ENCODE results near the gene RIIAD1.

RIIAD1 gene

DNA sequence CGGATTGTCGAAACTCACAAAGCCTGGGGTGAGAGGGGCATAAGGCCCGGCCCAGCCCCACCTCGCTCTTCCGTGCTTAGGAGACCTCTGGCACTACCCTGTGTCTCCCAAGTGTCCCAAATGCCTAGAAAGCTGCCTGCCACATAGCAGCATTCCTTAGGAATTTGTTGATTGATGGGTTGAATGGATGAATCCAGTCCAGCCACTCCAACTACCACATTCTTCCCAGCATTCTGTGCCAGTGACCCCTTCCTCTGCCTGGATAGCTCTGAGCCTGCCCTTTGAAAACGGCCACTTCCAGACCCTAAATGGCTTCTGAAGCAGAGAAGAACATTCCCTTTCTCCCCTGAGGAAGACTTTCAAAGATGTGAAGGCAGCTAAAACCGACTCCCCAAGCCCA lies 16.2 kb upstream of the RIIAD1 start:
- Mint-ChIP-seq H3K9me3 (no peaks in the 10 kb centered on the region), H3K4me1 (ENCODE audit: low read depth) (no peaks in the 10 kb centered on the region), H3K36me3 (ENCODE audit: low read depth) (peaks cover 5% of the 10 kb centered on the region), H3K4me3 (no peak overlapping the region), H3K27me3 (ENCODE audit: low read depth) (no peaks in the 10 kb centered on the region), H3K27ac (no peak overlapping the region)

DNA sequence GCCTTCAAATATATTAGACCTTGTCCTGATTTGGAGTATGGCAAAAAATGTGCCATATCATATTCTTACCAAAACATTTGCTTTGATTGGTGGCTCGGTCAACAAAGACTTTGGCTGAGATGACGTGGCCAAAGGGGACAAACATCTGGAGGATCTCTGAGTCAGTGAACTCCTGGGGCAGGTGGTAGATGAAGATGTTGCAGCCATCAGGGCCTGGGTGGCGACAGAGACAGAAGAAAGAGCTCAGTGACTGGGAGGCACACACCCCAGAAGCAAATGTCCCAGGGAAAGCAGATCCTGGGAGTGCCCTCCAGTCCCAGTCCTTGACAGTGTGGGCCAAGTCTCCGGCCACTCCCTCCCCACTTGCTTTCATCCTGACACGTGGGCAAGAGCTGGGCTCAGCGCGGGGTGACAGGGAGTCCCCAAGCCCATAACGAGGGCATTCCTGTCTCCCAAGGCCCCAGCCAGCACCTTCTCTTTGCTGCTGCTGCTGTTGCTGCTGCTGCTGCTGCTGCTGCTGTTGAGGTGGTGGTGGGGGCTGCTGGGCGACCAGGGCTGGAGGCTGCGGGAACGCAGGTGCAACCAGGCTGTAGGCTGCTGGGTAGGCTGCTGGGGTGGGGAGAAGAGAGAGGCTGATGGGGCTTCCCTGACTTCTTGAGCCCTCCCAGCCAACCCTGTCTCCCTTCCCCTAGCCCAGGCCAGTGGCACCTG lies 15.4 kb upstream of the RIIAD1 start:
- Mint-ChIP-seq H3K27me3 (ENCODE audit: low read depth) (no peaks in the 10 kb centered on the region), H3K4me3 (no peak overlapping the region), H3K36me3 (ENCODE audit: low read depth) (peaks cover 2% of the 10 kb centered on the region), H3K27ac (no peak overlapping the region), H3K4me1 (ENCODE audit: low read depth) (no peaks in the 10 kb centered on the region), H3K9me3 (no peaks in the 10 kb centered on the region)

DNA sequence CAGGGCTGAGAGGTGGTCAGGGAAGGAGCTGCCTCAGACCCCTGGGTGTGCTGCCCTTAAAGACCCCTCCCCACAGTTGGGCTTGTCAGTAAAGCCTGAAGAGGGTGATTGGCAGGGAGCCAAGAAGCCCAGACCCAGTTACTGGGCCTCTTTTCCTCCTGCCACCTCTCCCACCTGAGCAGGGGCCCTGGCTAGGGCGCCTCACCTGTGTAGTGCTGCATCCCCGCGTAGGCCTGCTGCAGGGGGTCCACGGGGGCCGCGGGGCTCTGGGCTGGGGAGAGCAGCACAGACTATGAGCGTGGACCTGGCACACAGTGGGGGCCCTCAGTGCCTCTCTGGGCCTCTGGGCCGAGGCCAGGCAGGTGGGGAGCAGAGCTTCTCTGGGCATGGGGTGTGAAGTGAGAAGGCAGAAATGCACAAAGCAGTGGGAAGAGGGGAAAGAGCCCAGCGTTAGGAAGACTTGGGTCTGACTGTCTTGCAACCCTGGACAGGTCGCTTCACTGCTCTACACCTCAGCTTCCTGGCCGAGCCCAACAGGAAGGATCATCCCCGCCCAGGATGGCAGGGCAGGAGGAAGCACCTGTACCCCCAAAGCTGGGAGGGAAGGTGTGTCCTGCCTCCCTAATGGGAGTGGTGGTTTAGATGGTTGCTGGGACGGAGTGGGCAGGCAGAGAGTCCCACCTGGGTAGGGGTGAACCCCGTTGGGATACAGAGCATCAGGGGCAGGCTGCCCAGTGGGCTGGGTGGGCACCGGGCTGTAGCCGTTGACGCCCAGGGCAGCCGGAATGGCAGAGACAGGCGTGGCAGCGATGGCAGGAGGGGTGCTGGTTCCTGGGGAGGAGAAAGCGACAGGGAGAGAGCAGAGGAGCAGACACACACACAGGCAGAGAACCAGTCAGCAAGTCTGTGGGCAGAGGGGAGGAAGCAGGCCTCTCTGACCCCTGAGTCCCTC lies 14.6 kb upstream of the RIIAD1 start:
- Mint-ChIP-seq H3K27me3 (ENCODE audit: low read depth) (no peaks in the 10 kb centered on the region), H3K9me3 (no peaks in the 10 kb centered on the region), H3K27ac (no peak overlapping the region), H3K4me1 (ENCODE audit: low read depth) (no peaks in the 10 kb centered on the region), H3K36me3 (ENCODE audit: low read depth) (no peaks in the 10 kb centered on the region), H3K4me3 (no peak overlapping the region)

DNA sequence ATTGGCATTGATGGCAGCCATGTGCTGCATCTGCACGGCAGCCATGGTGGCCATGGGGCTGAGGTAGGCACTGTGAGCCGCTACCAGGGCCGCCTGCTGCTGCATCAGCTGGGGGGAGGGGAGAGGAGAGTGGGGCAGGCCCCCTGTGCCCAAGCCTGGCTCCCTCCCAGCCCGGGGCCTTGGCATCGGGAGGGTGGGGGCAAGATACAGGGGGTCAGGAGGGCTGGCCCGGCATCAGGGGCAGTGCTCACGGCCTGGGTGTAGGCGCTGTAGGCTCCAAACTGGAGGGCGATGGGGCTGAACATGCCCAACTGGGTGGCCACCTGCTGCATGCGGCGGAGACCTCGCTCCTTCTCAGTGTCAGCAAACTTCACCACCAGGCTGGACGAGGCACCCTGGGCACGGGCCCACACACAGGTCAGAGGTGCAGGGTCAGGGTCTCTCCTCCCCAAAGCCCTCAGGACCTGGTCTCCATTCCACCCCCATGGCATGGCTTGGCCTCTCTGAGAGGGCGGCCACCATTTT lies 13.7 kb upstream of the RIIAD1 start:
- Mint-ChIP-seq H3K4me3 (no peak overlapping the region), H3K27ac (no peak overlapping the region), H3K27me3 (ENCODE audit: low read depth) (peaks cover 5% of the 10 kb centered on the region)

GRCh38 chr1:151708891-151709290 lies 12.4 kb upstream of the RIIAD1 start:
- Mint-ChIP-seq H3K27ac (no peak overlapping the region), H3K9me3 (no peaks in the 10 kb centered on the region), H3K27me3 (ENCODE audit: low read depth) (peaks cover 7% of the 10 kb centered on the region), H3K4me1 (ENCODE audit: low read depth) (no peaks in the 10 kb centered on the region), H3K4me3 (no peak overlapping the region), H3K36me3 (ENCODE audit: low read depth) (no peaks in the 10 kb centered on the region)

More for the DNA sequence above, 13.7 kb upstream of the RIIAD1 start:
- Mint-ChIP-seq H3K4me1 (ENCODE audit: low read depth) (no peaks in the 10 kb centered on the region), H3K36me3 (ENCODE audit: low read depth) (no peaks in the 10 kb centered on the region), H3K9me3 (no peaks in the 10 kb centered on the region)

DNA sequence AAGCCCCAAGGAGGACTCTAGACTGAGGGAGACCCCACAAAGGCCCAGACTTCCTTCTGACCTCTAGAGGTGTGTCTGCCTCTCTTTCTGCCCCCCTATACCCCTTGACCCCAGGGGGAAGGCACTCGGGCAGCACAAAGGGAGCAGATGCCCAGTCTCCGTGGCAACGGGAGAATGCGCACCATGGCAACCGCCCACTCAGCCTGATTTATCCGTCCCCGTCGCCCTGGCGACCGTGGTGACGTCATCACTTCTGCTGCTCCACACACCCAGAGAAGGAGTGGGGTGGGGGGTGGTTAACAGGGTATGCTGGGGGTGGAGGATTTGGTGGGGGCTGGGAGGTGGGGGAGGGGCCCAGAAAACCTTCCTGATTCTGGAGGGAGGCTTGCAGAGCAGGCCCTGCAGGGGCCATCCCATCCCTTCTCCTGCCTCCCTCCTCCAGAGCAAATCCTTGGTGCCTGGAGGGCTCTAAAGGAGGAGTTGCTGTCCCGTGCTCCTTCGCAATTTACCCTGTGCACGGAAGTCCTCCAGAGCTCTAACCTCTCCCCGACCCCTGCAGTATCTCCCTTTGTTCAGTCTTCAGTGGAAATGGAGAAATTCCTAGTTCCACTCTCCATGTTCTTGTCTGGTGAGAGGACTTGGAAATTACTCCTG lies 11.0 kb upstream of the RIIAD1 start:
- Mint-ChIP-seq H3K4me3 (no peak overlapping the region), H3K36me3 (ENCODE audit: low read depth) (no peaks in the 10 kb centered on the region), H3K27me3 (ENCODE audit: low read depth) (peaks cover 15% of the 10 kb centered on the region), H3K9me3 (no peaks in the 10 kb centered on the region), H3K27ac (no peak overlapping the region), H3K4me1 (ENCODE audit: low read depth) (no peaks in the 10 kb centered on the region)

GRCh38 chr1:151711044-151711800 lies 10.1 kb upstream of the RIIAD1 start:
- H3K4me1 Mint-ChIP-seq (ENCODE audit: low read depth), result no peaks in the 10 kb centered on the region
- no peak overlapping the region for H3K27ac Mint-ChIP-seq
- no peak overlapping the region for H3K4me3 Mint-ChIP-seq
- H3K27me3 Mint-ChIP-seq (ENCODE audit: low read depth), result peaks cover 24% of the 10 kb centered on the region
- no peaks in the 10 kb centered on the region for H3K36me3 Mint-ChIP-seq (ENCODE audit: low read depth)
- no peaks in the 10 kb centered on the region for H3K9me3 Mint-ChIP-seq

- no peak overlapping the region for H3K27ac Mint-ChIP-seq
- H3K9me3 Mint-ChIP-seq, result no peaks in the 10 kb centered on the region
- H3K4me1 Mint-ChIP-seq (ENCODE audit: low read depth), result peaks cover 2% of the 10 kb centered on the region
- H3K36me3 Mint-ChIP-seq (ENCODE audit: low read depth), result no peaks in the 10 kb centered on the region
- H3K4me3 Mint-ChIP-seq, result no peak overlapping the region
- H3K27me3 Mint-ChIP-seq (ENCODE audit: low read depth), result peaks cover 28% of the 10 kb centered on the region
These were observed 9.4 kb upstream of the RIIAD1 start for GRCh38 chr1:151711951-151712350.

- Mint-ChIP-seq H3K27ac (no peak overlapping the region), H3K9me3 (no peaks in the 10 kb centered on the region), H3K27me3 (ENCODE audit: low read depth) (peaks cover 39% of the 10 kb centered on the region), H3K4me3 (no peak overlapping the region), H3K36me3 (ENCODE audit: low read depth) (no peaks in the 10 kb centered on the region), H3K4me1 (ENCODE audit: low read depth) (peaks cover 5% of the 10 kb centered on the region)
These were observed 8.3 kb upstream of the RIIAD1 start for GRCh38 chr1:151713044-151713443.

DNA sequence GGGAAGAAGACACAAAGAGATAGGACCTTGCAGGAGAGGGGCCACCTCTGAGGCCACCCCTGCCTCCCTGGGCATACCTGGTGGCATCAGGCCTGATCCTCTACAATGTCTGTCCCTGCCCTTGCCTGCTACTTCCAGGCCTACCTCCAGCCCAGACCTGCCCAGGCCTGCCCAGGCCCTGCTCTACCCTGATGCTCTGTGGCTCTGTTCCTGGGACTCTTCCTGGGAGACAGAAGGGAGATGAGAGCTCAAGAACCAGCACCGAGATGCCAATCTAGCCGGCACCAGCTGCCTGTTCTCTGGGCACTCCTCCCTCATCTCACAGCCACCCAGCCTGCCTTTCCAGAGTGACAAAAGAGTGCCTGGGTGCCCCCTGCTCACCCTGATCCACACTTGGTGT lies 7.4 kb upstream of the RIIAD1 start:
- Mint-ChIP-seq H3K4me1 (ENCODE audit: low read depth) (peaks cover 5% of the 10 kb centered on the region), H3K27ac (no peak overlapping the region), H3K27me3 (ENCODE audit: low read depth) (peaks cover 48% of the 10 kb centered on the region), H3K4me3 (no peak overlapping the region), H3K36me3 (ENCODE audit: low read depth) (no peaks in the 10 kb centered on the region), H3K9me3 (no peaks in the 10 kb centered on the region)

GRCh38 chr1:151714820-151715725 lies 6.2 kb upstream of the RIIAD1 start:
- Mint-ChIP-seq H3K36me3 (ENCODE audit: low read depth) (no peaks in the 10 kb centered on the region), H3K9me3 (no peaks in the 10 kb centered on the region), H3K4me1 (ENCODE audit: low read depth) (peaks cover 6% of the 10 kb centered on the region), H3K27ac (no peak overlapping the region), H3K27me3 (ENCODE audit: low read depth) (peaks cover 60% of the 10 kb centered on the region), H3K4me3 (no peak overlapping the region)

GRCh38 chr1:151715726-151716404 lies 5.5 kb upstream of the RIIAD1 start:
- peaks cover 14% of the 10 kb centered on the region for H3K4me1 Mint-ChIP-seq (ENCODE audit: low read depth)
- H3K4me3 Mint-ChIP-seq, result no peak overlapping the region
- no peaks in the 10 kb centered on the region for H3K9me3 Mint-ChIP-seq
- no peak overlapping the region for H3K27ac Mint-ChIP-seq
- H3K36me3 Mint-ChIP-seq (ENCODE audit: low read depth), result no peaks in the 10 kb centered on the region
- peaks cover 68% of the 10 kb centered on the region for H3K27me3 Mint-ChIP-seq (ENCODE audit: low read depth)

DNA sequence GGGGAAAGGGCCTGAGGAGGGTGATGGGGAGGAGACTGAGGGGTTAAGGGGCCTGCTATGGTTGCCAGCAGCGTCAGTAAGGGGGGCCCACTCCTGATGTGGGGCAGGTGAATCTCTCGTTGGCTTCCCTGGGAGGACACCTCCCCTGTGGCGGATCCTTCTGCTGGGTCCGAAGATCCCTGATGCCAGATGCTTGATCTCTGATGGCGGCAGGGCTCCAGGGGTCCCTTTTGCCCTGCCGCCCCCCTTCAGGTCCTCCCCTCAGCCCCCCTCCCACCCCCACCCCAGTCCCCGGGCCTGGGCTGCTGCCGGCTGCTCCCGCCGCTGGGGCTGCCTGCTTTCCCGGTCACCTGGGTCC lies 4.9 kb upstream of the RIIAD1 start:
- H3K4me3 Mint-ChIP-seq, result no peak overlapping the region

More for the DNA sequence above, 4.9 kb upstream of the RIIAD1 start:
- H3K36me3 Mint-ChIP-seq (ENCODE audit: low read depth), result no peaks in the 10 kb centered on the region
- no peak overlapping the region for H3K27ac Mint-ChIP-seq
- H3K9me3 Mint-ChIP-seq, result no peaks in the 10 kb centered on the region
- peaks cover 17% of the 10 kb centered on the region for H3K4me1 Mint-ChIP-seq (ENCODE audit: low read depth)
- H3K27me3 Mint-ChIP-seq (ENCODE audit: low read depth), result peaks cover 70% of the 10 kb centered on the region
